ENCODE measurements around the gene GABRB3. TPM values are rescaled to one million over a fixed set of nuclear protein-coding genes. Genes with fewer than 3 reads are reported as not detected.

The GABRB3 gene
- total RNA-seq, 1 experiment from 2014 or later = 0.13 TPM

- no peaks in the 10 kb centered on the region for H3K27me3 ChIP-seq (ENCODE audit: control insufficient read depth, insufficient read depth, low read length)
- intact Hi-C loops (cut with micrococcal nuclease; ENCODE audit: unreplicated experiment) (no loop called here), in situ Hi-C loops (cut with HindIII; ENCODE audit: low pct_unique_long_range_greater_than_20kb, low sequenced_read_pairs) (no loop called here)
- no peak for DNase-seq (ENCODE audit: low read depth, low spot score)
- TF ChIP-seq SIN3A (IDR thresholded peaks at IDR 0.05; ENCODE audit: borderline replicate concordance, insufficient read depth, low read depth, low read length) (no peak), TCF7L2 (IDR thresholded peaks at IDR 0.05; ENCODE audit: low read depth, low read length) (no peak), CTCF (IDR thresholded peaks at IDR 0.05) (no peak), POLR2AphosphoS5 (IDR thresholded peaks at IDR 0.05; ENCODE audit: low read depth, low read length) (no peak)
- TF ChIP-seq, protein P1, sequence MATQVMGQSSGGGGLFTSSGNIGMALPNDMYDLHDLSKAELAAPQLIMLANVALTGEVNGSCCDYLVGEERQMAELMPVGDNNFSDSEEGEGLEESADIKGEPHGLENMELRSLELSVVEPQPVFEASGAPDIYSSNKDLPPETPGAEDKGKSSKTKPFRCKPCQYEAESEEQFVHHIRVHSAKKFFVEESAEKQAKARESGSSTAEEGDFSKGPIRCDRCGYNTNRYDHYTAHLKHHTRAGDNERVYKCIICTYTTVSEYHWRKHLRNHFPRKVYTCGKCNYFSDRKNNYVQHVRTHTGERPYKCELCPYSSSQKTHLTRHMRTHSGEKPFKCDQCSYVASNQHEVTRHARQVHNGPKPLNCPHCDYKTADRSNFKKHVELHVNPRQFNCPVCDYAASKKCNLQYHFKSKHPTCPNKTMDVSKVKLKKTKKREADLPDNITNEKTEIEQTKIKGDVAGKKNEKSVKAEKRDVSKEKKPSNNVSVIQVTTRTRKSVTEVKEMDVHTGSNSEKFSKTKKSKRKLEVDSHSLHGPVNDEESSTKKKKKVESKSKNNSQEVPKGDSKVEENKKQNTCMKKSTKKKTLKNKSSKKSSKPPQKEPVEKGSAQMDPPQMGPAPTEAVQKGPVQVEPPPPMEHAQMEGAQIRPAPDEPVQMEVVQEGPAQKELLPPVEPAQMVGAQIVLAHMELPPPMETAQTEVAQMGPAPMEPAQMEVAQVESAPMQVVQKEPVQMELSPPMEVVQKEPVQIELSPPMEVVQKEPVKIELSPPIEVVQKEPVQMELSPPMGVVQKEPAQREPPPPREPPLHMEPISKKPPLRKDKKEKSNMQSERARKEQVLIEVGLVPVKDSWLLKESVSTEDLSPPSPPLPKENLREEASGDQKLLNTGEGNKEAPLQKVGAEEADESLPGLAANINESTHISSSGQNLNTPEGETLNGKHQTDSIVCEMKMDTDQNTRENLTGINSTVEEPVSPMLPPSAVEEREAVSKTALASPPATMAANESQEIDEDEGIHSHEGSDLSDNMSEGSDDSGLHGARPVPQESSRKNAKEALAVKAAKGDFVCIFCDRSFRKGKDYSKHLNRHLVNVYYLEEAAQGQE (IDR thresholded peaks at IDR 0.05; ENCODE audit: insufficient read depth in 1 of 2, low read depth in 2 of 2, low read length in 1 of 2) = no peak
- H3K27ac ChIP-seq (ENCODE audit: low read length) = no peak overlapping the region
- H3K36me3 ChIP-seq (ENCODE audit: control insufficient read depth, insufficient read depth, low read length) = no peaks in the 10 kb centered on the region
- no TSS peak for BruUV-seq (replicated peaks)
- H3K4me1 ChIP-seq (ENCODE audit: control insufficient read depth, insufficient read depth, low read length) = no peaks in the 10 kb centered on the region
- no peak overlapping the region for H3K4me3 ChIP-seq (ENCODE audit: low read depth in 2 of 2, low read length in 2 of 2)
- POLR2A ChIA-PET = no interaction called here
- ATAC-seq = no peak
- CTCF ChIA-PET = no interaction called here
- H3K9me3 ChIP-seq (ENCODE audit: control insufficient read depth, insufficient read depth, low read depth, low read length) = no peaks in the 10 kb centered on the region
These were observed 211.7 kb downstream of the GABRB3 start for GRCh38 chr15:26561130-26561529.

DNA sequence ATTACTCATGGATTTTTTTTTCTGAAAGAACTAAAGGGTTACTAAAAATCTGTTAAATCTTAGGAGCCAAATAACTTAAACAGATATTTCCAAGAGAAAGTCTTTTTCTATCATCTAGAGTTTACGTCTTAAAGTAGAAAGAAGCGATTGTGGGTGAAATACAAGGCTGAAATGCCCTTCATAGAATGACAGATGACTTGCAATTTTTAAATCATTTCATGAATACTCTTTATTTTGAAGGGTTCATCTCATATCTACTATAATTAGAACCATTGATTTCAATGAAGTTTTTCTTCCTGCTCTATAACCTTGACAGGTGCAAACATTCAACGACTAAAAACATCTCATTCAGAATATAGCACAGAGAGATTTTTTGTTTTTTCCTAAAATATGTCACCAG, 217.0 kb downstream of the GABRB3 start:
- in situ Hi-C loops (cut with HindIII; ENCODE audit: low pct_unique_long_range_greater_than_20kb, low sequenced_read_pairs) (no loop called here), intact Hi-C loops (cut with micrococcal nuclease; ENCODE audit: unreplicated experiment) (no loop called here)
- H3K27ac ChIP-seq (ENCODE audit: low read length) = no peak overlapping the region
- no peak overlapping the region for H3K4me3 ChIP-seq (ENCODE audit: low read depth in 2 of 2, low read length in 2 of 2)
- CTCF ChIA-PET = no interaction called here
- POLR2A ChIA-PET = no interaction called here
- no peak for ATAC-seq
- H3K9me3 ChIP-seq (ENCODE audit: control insufficient read depth, insufficient read depth, low read depth, low read length) = no peaks in the 10 kb centered on the region
- no peaks in the 10 kb centered on the region for H3K27me3 ChIP-seq (ENCODE audit: control insufficient read depth, insufficient read depth, low read length)
- no peaks in the 10 kb centered on the region for H3K36me3 ChIP-seq (ENCODE audit: control insufficient read depth, insufficient read depth, low read length)
- no peaks in the 10 kb centered on the region for H3K4me1 ChIP-seq (ENCODE audit: control insufficient read depth, insufficient read depth, low read length)
- no peak for DNase-seq (ENCODE audit: low read depth, low spot score)
- no peak for TF ChIP-seq SIN3A (IDR thresholded peaks at IDR 0.05; ENCODE audit: borderline replicate concordance, insufficient read depth, low read depth, low read length)
- TF ChIP-seq POLR2AphosphoS5 (IDR thresholded peaks at IDR 0.05; ENCODE audit: low read depth, low read length) = no peak
- TF ChIP-seq TCF7L2 (IDR thresholded peaks at IDR 0.05; ENCODE audit: low read depth, low read length) = no peak
- TF ChIP-seq, protein P1 (IDR thresholded peaks at IDR 0.05; ENCODE audit: insufficient read depth in 1 of 2, low read depth in 2 of 2, low read length in 1 of 2) = no peak
- no peak for TF ChIP-seq CTCF (IDR thresholded peaks at IDR 0.05)
- no TSS peak for BruUV-seq (replicated peaks)

Data from Panc1 (cell line).